Heart right ventricle (tissue), 16 donors: ENCODE results near the gene A2M. TPM values are rescaled to one million over a fixed set of nuclear protein-coding genes. Genes with fewer than 3 reads are reported as not detected.

ENCODE experiments used
- ATAC-seq, 8 donors: fragments of 200-7000 bp; cut with Tn5 transposase; one replicate each; pipeline ENCODE4 v1.9.1; 2020; ENCODE audit warnings: mild to moderate bottlenecking in 8 of 8, moderate library complexity in 8 of 8, moderate number of reproducible peaks in 1 of 8
- DNase-seq, 2 donors: peaks; one replicate each; pipeline ENCODE4 v3.0.0-alpha.2; 2020
- H3K27ac ChIP-seq, 10 donors: fragments of 200-600 bp; sonication (generic) in 2 of 10; one replicate each; pipeline versions ENCODE4 v1.5.0 to v1.8.0; 2020 to 2022; ENCODE audit warnings: mild to moderate bottlenecking in 3 of 10
- H3K27me3 ChIP-seq, 7 donors: fragments of 200-600 bp; one replicate each; pipeline ENCODE4 v1.8.0; 2021 to 2022; ENCODE audit warnings: mild to moderate bottlenecking in 2 of 7
- H3K36me3 ChIP-seq, 9 donors: fragments of 200-600 bp; sonication (generic) in 1 of 9; one replicate each; pipeline versions ENCODE4 v1.5.0 to v1.8.0; 2020 to 2022; ENCODE audit warnings: mild to moderate bottlenecking in 2 of 9
- H3K4me1 ChIP-seq, 9 donors: fragments of 200-600 bp; sonication (generic) in 1 of 9; one replicate each; pipeline versions ENCODE4 v1.5.0 to v1.8.0; 2020 to 2022; ENCODE audit warnings: mild to moderate bottlenecking in 4 of 9
- H3K4me3 ChIP-seq, 10 donors: fragments of 200-600 bp; sonication (generic) in 2 of 10; one replicate each; pipeline versions ENCODE4 v1.5.0 to v1.8.0; 2020 to 2022; ENCODE audit warnings: mild to moderate bottlenecking in 7 of 10, moderate library complexity in 2 of 10
- H3K9me3 ChIP-seq, 11 donors: fragments of 200-600 bp in 10 of 11; sonication (generic) in 2 of 11; one replicate each; pipeline versions ENCODE4 v1.5.0 to v1.8.0; 2013 to 2022; ENCODE audit warnings: mild to moderate bottlenecking in 2 of 11, control low read depth in 1 of 11, moderate library complexity in 1 of 11
- CTCF ChIP-seq, 9 donors: fragments of 200-600 bp; sonication (generic) in 2 of 9; IDR thresholded peaks; one replicate each; pipeline versions ENCODE4 v1.5.0 to v1.8.0; 2021 to 2022; ENCODE audit warnings: antibody characterized with exemption in 9 of 9, mild to moderate bottlenecking in 5 of 9, moderate library complexity in 1 of 9
- WGBS, 2 donors: extraction: QIAGEN DNeasy Blood & Tissue Kit; methylation state at CpG; one replicate each; pipeline ENCODE4 v1.1.7; 2013; ENCODE audit warnings: inconsistent platforms in 1 of 2; 5-methylcytosine and 5-hydroxymethylcytosine counted together
- intact Hi-C, 10 donors: fragments of 100-400 bp; cut with DNase I; formaldehyde crosslinking; loops; one replicate each; pipeline versions ENCODE4 v1.11.1 to v1.14.2; 2022
- polyA plus RNA-seq, 2 donors: library from polyadenylated mRNA; stranded (reverse); fragments of 200-250 nt; gene quantifications; one replicate each; pipeline ENCODE4 v1.2.3, GENCODE V29; 2013
- total RNA-seq, 10 donors: library from RNA; stranded (reverse); fragmentation: NEBNext Ultra II Directional in 3 of 10; extraction: Animal tissue kit (Norgen Biotek cat#: 25700) in 3 of 10; gene quantifications; one replicate each; pipeline versions ENCODE4 v1.2.1 to v1.2.4, GENCODE V29; 2021 to 2023
- donor health status: Arrhythmogenic right ventricular cardiomyopathy.
- donor health status: ischemic (EF 13 %, LVEDD 7.1; RV severe dilation, severe dysfunction).
- donor health status: healthy with polysubstance abuse.
- donor health status: DM: no; HTN: yes; CAD: no.
- donor health status: DM: no; HTN: no; CAD: no.
- donor health status: ischemic (EF 25% LVEDD 6.9; RV normal size, moderate dysfunction).
- donor health status: ischemic (EF 25% LVEDD 5.7; RV mildly dilated, moderate dysfunction).
- donor health status: healthy.
- donor health status: DM: yes; HTN: yes; CAD: no.
- donor health status: Ischemic cardiomyopathy.
- donor health status: ischemic (EF 35%, LVEDD 5.7; RV mildly dilated, moderate dysfunction).
- donor health status: nonischemic (EF 11% LVEDD 7.7; RV severe dilation, severe dysfunction).
- donor health status: DM: yes; HTN: yes; CAD: no.
- donor health status: PGD.
- donor health status: ischemic (EF 29% LVEDD 5.4; RV normal size, mild dysfunction).
- donor health status: nonischemic (EF 23%, LVEDD 6.1; RV moderate dilation, normal function).

Gene A2M
- total and polyA plus RNA-seq, 12 donors, result 194 to 1,678 (median 449) TPM

GRCh38 chr12:9103050-9103849 is 12.5 kb downstream of the A2M start:
- H3K27ac ChIP-seq, result no peak overlapping the region
- intact Hi-C loops, result loop anchor here in 1 of 10 donors (5.0 kb wide), 1 partner anchor 36 kb away; no protein-coding TSS in a partner anchor
- H3K4me1 ChIP-seq, result peaks cover 0 to 43% (median 9%) of the 10 kb centered on the region in 9 donors
- ATAC-seq (no peak), DNase-seq (no peak)
- no peaks in the 10 kb centered on the region for H3K27me3 ChIP-seq
- H3K9me3 ChIP-seq, result no peaks in the 10 kb centered on the region
- H3K36me3 ChIP-seq, result peaks cover 0 to 100% (median 92%) of the 10 kb centered on the region in 9 donors
- TF ChIP-seq CTCF (IDR thresholded peaks at IDR 0.05), result no peak
- H3K4me3 ChIP-seq, result no peak overlapping the region
- whole genome bisulfite sequencing, 2 donors, result 85 to 87% methylated on average over 4 of the region's 4 CpGs

GRCh38 chr12:9101018-9101687 is 14.6 kb downstream of the A2M start:
- ATAC-seq, result no peak
- no peak for TF ChIP-seq CTCF (IDR thresholded peaks at IDR 0.05)
- no peak for DNase-seq
- H3K27ac ChIP-seq, result no peak overlapping the region
- no peaks in the 10 kb centered on the region for H3K9me3 ChIP-seq
- peaks cover 0 to 23% (median 0%) of the 10 kb centered on the region in 9 donors for H3K4me1 ChIP-seq
- 76 to 77% methylated on average over 8 of the region's 8 CpGs for WGBS, 2 donors
- peaks cover 0 to 100% (median 94%) of the 10 kb centered on the region in 9 donors for H3K36me3 ChIP-seq
- intact Hi-C loops, result loop anchor here in 2 of 10 donors (2.0 to 5.0 kb wide), 2 partner anchors 32 to 34 kb away; no protein-coding TSS in a partner anchor
- no peaks in the 10 kb centered on the region for H3K27me3 ChIP-seq
- no peak overlapping the region for H3K4me3 ChIP-seq

GRCh38 chr12:9099552-9100190 is 16.0 kb downstream of the A2M start:
- no peak for TF ChIP-seq CTCF (IDR thresholded peaks at IDR 0.05)
- intact Hi-C loops, result loop anchor here in 2 of 10 donors (2.0 to 5.0 kb wide), 2 partner anchors 31 to 32 kb away; no protein-coding TSS in a partner anchor
- ATAC-seq, result no peak
- Histone ChIP-seq H3K4me3 (no peak overlapping the region), H3K36me3 (peaks cover 0 to 100% (median 90%) of the 10 kb centered on the region in 9 donors), H3K9me3 (no peaks in the 10 kb centered on the region), H3K4me1 (peaks cover 0 to 18% (median 0%) of the 10 kb centered on the region in 9 donors), H3K27me3 (no peaks in the 10 kb centered on the region), H3K27ac (no peak overlapping the region)
- WGBS, 2 donors, result 98 to 99% methylated on average over 2 of the region's 2 CpGs
- no peak for DNase-seq

GRCh38 chr12:9098463-9099026 is 17.2 kb downstream of the A2M start:
- H3K9me3 ChIP-seq, result no peaks in the 10 kb centered on the region
- peaks cover 0 to 100% (median 89%) of the 10 kb centered on the region in 9 donors for H3K36me3 ChIP-seq
- no peak for DNase-seq
- H3K27ac ChIP-seq, result no peak overlapping the region
- intact Hi-C loops, result no loop called here
- H3K27me3 ChIP-seq, result no peaks in the 10 kb centered on the region
- TF ChIP-seq CTCF (IDR thresholded peaks at IDR 0.05), result no peak
- H3K4me3 ChIP-seq, result no peak overlapping the region
- peaks cover 0 to 25% (median 2%) of the 10 kb centered on the region in 9 donors for H3K4me1 ChIP-seq
- no peak for ATAC-seq
- WGBS, 2 donors, result 94 to 95% methylated on average over 14 of the region's 14 CpGs
